ENCODE measurements around the gene PREX1. TPM values are rescaled to one million over a fixed set of nuclear protein-coding genes. Genes with fewer than 3 reads are reported as not detected.

PREX1 gene
- total and polyA plus RNA-seq, 2 of the 4 experiments (the other 2 are of a cell fraction), result 0.67 to 0.72 TPM

DNA sequence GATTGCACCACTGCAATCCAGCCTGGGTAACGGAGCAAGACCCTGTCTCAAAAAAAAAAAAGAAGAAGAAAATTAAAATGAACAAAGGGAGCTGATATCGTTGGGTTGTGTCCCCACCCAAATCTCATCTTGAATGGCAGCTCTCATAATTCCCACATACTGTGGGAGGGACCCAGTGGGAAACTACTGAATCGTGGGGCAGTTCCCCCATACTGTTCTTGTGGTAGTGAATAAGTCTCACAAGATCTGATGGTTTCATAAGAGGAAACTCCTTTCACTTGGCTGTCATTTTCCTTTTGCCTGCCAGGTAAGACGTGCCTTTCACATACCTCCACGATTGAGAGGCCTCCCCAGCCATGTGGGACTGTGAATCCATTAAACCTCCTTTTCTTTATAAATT is 149.4 kb downstream of the PREX1 start:
- no peaks in the 10 kb centered on the region for H3K79me1 ChIP-seq (ENCODE audit: low read depth in 1 of 2, low read length in 2 of 2)
- H4K5ac ChIP-seq (ENCODE audit: low read depth, low read length), result no peak overlapping the region
- no peak overlapping the region for H2AFZ ChIP-seq (replicated peaks; ENCODE audit: low read length, poor library complexity)
- WGBS, 2 experiments (ENCODE audit: extremely low coverage in 2 of 2, insufficient read length in 1 of 2), result no CpG with 5 or more reads among the region's 5 CpGs
- BruUV-seq (replicated peaks), result no TSS peak
- H4K91ac ChIP-seq (ENCODE audit: insufficient read depth, low read depth, low read length), result no peak overlapping the region
- no peak overlapping the region for H3K18ac ChIP-seq (ENCODE audit: low read depth, low read length)
- no peak for DNase-seq
- H3K9ac ChIP-seq (ENCODE audit: low read depth, low read length), result no peak overlapping the region
- no peak overlapping the region for H2AK9ac ChIP-seq (replicated peaks; ENCODE audit: low read depth, low read length, poor library complexity)
- H3K4me3 ChIP-seq (ENCODE audit: insufficient read depth, low read depth, low read length), result no peak overlapping the region
- no peak overlapping the region for H2BK15ac ChIP-seq (ENCODE audit: low read depth, low read length)
- no peak overlapping the region for H3K4ac ChIP-seq (ENCODE audit: low read depth, low read length)
- no peak overlapping the region for H2AK5ac ChIP-seq (ENCODE audit: low read depth, low read length)
- no peaks in the 10 kb centered on the region for H3K9me3 ChIP-seq (ENCODE audit: control insufficient read depth, insufficient read depth, low read length)
- no peak for ATAC-seq (ENCODE audit: low read depth)
- H3K27me3 ChIP-seq (ENCODE audit: control insufficient read depth, insufficient read depth, low read length), result peaks cover 2% of the 10 kb centered on the region; the same call in 1 of the 2 replicates
- peaks cover 10% of the 10 kb centered on the region; the same call in 1 of the 2 replicates for H3K4me1 ChIP-seq (ENCODE audit: control insufficient read depth, insufficient read depth, low read length)
- H3K14ac ChIP-seq (replicated peaks; ENCODE audit: low read depth, low read length), result no peak overlapping the region
- H2BK20ac ChIP-seq (ENCODE audit: low read depth, low read length), result no peak overlapping the region
- TF ChIP-seq, protein P1, sequence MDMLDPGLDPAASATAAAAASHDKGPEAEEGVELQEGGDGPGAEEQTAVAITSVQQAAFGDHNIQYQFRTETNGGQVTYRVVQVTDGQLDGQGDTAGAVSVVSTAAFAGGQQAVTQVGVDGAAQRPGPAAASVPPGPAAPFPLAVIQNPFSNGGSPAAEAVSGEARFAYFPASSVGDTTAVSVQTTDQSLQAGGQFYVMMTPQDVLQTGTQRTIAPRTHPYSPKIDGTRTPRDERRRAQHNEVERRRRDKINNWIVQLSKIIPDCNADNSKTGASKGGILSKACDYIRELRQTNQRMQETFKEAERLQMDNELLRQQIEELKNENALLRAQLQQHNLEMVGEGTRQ (IDR thresholded peaks at IDR 0.05; ENCODE audit: low read depth, low read length), result no peak
- TF ChIP-seq MXI1 (IDR thresholded peaks at IDR 0.05; ENCODE audit: borderline replicate concordance, low read depth, low read length) (no peak), RFX5 (IDR thresholded peaks at IDR 0.05; ENCODE audit: low read depth, low read length) (no peak), RCOR1 (IDR thresholded peaks at IDR 0.05; ENCODE audit: insufficient replicate concordance, low read length) (no peak), CEBPB (IDR thresholded peaks at IDR 0.05; ENCODE audit: low read depth, low read length) (no peak), POLR2A (IDR thresholded peaks at IDR 0.05; ENCODE audit: low read depth, low read length) (no peak), RAD21 (IDR thresholded peaks at IDR 0.05; ENCODE audit: low read length) (no peak), SMC3 (IDR thresholded peaks at IDR 0.05; ENCODE audit: low read depth, low read length) (no peak), FOS (IDR thresholded peaks at IDR 0.05; ENCODE audit: low read depth, low read length) (no peak)
- TF ChIP-seq, protein P2, sequence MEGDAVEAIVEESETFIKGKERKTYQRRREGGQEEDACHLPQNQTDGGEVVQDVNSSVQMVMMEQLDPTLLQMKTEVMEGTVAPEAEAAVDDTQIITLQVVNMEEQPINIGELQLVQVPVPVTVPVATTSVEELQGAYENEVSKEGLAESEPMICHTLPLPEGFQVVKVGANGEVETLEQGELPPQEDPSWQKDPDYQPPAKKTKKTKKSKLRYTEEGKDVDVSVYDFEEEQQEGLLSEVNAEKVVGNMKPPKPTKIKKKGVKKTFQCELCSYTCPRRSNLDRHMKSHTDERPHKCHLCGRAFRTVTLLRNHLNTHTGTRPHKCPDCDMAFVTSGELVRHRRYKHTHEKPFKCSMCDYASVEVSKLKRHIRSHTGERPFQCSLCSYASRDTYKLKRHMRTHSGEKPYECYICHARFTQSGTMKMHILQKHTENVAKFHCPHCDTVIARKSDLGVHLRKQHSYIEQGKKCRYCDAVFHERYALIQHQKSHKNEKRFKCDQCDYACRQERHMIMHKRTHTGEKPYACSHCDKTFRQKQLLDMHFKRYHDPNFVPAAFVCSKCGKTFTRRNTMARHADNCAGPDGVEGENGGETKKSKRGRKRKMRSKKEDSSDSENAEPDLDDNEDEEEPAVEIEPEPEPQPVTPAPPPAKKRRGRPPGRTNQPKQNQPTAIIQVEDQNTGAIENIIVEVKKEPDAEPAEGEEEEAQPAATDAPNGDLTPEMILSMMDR (conservative IDR thresholded peaks at IDR 0.05; ENCODE audit: low read depth, low read length), result no peak
- TF ChIP-seq, protein P3, sequence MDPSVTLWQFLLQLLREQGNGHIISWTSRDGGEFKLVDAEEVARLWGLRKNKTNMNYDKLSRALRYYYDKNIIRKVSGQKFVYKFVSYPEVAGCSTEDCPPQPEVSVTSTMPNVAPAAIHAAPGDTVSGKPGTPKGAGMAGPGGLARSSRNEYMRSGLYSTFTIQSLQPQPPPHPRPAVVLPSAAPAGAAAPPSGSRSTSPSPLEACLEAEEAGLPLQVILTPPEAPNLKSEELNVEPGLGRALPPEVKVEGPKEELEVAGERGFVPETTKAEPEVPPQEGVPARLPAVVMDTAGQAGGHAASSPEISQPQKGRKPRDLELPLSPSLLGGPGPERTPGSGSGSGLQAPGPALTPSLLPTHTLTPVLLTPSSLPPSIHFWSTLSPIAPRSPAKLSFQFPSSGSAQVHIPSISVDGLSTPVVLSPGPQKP (IDR thresholded peaks at IDR 0.05; ENCODE audit: borderline replicate concordance, low read depth, low read length), result no peak
- H4K8ac ChIP-seq (ENCODE audit: low read depth in 2 of 2, low read length in 2 of 2), result no peak overlapping the region
- dilution Hi-C loops (cut with HindIII; ENCODE audit: low sequenced_read_pairs, unreplicated experiment) (no loop called here), intact Hi-C loops (cut with micrococcal nuclease) (no loop called here), in situ Hi-C loops (cut with MboI; ENCODE audit: low sequenced_read_pairs) (no loop called here)
- H3K23ac ChIP-seq (ENCODE audit: low read depth, low read length), result no peak overlapping the region
- no peaks in the 10 kb centered on the region for H3K36me3 ChIP-seq (ENCODE audit: control insufficient read depth, insufficient read depth, low read length)
- no peak overlapping the region for H3K56ac ChIP-seq (ENCODE audit: extremely low read depth, insufficient read depth, low read length)
- CTCF ChIA-PET, result no interaction called here
- H2BK120ac ChIP-seq (ENCODE audit: low read depth, low read length), result no peak overlapping the region
- H3K9me1 ChIP-seq (ENCODE audit: insufficient read depth, low read length), result no peaks in the 10 kb centered on the region; the same call in 1 of the 2 replicates
- POLR2A ChIA-PET (ENCODE audit: unreplicated experiment), result no interaction called here
- H2BK5ac ChIP-seq (ENCODE audit: low read depth, low read length, poor library complexity, severe bottlenecking), result no peak overlapping the region
- no peak overlapping the region for H3K27ac ChIP-seq (ENCODE audit: insufficient read depth, low read length)
- H4K20me1 ChIP-seq (ENCODE audit: insufficient read depth, low read length), result no peaks in the 10 kb centered on the region
- no peak overlapping the region for H3K4me2 ChIP-seq (ENCODE audit: low read depth, low read length)
